HL-60/S4 treated with retinoic acid at 250 ng/mL for 4 days and 3 days (cell line): ENCODE results near the gene TBC1D9.

Experiments used
- in situ Hi-C: fragments of 300-500 bp; cut with MboI; formaldehyde crosslinking; loops from 2 replicates; pipeline ENCODE4 v1.7.0; 2022; ENCODE audit warnings: low sequenced_read_pairs

Gene TBC1D9

DNA sequence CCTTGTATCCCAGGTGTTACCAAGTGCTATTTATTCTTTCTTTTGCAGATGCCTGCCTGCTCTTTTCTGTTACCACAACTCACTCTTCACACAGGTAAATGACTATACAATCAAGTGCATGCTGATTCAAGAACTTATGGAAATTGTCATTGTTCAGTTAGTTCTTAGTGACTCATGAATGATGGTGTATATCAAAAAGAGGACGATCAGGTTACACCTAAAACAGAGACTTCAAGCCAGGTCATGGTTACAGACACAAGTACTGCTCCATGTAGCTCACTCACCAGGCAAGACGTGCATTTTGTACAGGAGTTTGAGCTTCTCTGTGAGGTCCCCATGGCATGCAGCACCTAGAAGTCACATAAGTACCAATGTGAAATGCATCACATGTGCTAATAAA is 128.2 kb downstream of the TBC1D9 start:
- in situ Hi-C loops = no loop called here

DNA sequence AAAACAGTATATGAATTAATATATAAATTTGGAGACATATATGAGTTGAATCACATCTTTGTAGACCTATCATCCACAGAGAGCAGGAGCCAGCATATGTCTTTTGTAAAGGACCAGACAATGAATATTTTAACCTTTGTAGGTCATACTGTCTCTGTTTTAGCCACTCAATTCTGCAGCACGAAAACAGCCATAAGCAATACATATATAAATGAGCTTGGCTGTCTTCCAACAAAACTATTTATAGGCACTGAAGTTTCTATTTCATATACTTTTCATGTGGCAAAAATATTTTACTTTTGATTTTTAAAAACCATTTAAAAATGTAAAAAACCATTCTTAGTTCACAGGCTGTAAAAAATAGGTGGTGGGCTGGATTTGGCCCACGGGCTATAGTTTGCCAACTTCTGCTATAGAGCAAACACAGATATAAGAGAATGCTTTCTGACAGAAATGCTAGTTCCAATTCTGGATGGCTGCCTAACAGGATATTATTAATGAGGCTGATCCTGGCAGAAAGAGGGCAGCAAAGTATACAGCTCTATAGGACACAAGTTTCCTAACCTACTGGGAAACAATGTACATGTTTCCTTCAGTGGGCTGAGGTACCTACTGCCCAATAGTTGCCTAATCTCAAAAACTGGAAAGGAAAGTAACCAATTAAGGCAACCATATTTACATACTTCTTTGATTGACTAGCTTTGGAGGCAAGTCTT is 129.4 kb downstream of the TBC1D9 start:
- in situ Hi-C loops = no loop called here

DNA sequence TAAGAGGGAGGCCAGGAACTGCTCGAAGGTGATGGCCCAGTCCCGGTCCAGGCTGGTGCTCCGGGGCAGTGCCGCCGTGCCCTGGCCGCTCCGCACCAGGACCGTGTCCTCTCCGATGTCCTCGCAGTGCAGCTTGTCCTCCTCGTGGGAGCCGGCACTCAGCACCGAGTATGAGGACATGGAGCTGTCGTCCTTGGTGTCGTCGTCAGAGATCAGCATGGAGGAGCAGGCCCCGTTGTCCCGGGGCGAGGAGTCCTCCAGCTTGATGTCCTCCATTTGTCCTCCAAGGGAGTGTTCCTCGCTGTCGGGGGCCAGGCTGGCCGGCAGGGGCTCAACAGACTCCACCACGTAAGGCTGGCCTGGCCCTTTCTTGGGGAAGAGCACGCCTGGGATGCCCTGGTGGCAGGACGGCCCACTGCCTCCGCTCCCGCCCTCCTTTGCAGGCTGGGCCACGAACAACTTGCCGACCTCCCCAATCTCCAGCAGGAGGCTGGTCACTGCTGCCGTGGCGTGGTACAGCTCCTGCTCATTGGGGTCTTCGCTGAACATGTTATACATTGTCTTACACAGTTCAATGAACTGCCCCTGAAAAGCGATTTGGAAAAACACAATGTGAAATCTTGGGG is 133.7 kb downstream of the TBC1D9 start:
- in situ Hi-C loops = no loop called here

DNA sequence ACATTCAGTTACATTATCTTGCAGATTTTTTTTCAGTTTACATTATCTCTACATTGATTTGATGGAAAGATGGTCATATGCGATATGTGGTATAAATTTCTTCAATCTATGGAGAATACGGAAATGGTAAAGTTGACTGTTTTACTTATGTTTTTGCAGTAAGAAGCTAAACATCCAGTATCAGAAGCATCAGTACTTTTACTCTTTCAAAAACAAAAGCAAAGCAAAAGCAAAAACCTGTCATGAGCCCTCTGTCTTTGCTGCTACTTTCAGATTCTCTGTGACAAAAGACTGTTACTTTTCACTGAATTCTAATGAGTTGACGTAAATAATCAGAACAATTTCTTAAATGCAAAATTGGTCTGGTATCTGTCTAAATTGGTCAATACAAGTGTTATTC is 135.0 kb downstream of the TBC1D9 start:
- in situ Hi-C loops = no loop called here

DNA sequence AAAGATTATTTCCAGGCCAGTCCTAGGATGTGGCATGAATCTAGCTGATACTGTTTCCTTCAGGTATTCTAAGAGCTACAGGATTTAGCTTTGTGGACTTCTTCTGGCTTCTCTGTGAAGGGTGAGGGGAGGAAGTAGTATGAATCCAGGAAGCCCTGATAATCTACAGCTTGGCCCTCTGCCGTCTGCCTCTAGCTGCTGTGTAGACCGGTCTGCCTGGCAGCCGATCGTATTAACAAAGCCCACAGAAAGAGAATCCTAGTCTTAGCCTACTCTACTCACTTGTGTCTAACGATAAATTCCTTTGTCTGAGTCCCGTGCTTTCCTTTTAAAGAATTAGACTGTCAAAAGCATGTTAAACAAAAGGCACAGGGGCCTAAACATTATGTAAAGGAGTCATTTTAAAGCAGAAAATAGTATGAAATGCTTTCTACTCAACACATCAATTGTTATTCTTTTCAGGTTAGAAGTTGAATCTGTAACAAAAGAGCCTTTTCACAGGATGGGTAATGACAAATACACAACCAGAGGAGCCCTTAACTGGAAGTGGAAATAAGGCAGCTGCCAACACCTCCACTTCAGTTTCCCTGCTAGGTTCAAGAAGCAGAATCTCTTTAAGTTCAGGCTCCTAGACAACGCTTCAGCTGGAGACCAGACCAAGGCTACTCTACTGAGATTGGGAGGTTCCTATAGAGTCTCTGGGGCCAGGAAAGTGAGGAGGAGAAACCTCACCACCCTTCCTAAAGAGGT is 138.5 kb downstream of the TBC1D9 start:
- in situ Hi-C loops = no loop called here

DNA sequence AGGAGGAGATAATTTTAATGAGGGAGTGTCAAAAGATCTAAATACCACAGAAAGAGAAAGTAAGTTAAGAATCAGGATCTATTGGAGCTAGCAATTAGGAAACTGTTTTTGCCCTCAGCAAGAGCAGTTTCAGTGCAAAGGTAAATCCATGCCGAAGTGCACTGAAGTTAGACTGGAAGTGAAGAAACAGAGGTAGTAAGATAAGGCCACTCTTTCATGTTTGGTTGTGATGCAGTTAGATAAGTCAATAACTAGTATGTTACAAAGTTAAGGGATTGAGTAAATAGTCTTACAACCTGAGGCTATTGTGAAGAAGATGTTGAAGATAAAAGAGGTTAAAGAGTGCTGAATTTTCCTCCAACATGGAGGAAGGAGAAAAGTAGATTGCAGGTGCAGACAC is 140.7 kb downstream of the TBC1D9 start:
- in situ Hi-C loops = no loop called here

DNA sequence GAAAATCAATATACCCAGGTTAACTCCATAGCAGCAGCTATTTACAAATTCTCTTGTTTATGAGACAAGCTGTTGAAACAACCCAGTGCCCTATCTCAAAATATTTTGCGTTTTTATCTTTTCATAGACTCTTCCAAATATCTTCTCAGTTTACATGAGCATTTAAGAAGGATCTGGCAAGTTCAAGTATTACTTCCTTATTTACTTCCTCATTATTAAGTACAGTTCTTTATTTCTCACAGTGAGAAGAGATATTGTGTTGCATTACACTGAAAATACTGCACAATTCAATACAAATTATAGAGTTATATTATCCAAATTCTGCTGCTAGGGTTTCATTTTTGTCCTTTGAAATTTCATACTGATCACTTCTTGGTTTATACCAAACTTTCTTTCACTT is 143.8 kb downstream of the TBC1D9 start:
- in situ Hi-C loops = no loop called here

DNA sequence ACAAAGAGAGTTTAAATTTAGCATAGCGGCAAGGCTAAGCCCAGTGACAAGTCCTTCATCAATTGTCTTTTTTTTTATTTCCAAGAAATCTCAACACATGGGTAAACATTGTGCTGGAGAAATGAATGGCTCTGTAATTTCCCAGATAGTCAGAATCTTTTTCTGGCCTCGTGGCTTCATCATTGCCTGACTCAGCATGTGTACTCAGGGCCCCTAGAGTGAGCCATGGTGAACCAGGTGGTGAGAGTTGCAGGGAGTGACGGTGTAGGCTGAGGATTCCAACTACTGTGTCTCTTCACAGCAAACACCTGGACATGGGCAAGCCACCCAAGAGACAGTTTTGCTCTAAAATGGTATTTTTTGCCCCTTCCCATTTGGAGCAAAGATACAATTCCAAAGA is 144.3 kb downstream of the TBC1D9 start:
- in situ Hi-C loops = no loop called here

DNA sequence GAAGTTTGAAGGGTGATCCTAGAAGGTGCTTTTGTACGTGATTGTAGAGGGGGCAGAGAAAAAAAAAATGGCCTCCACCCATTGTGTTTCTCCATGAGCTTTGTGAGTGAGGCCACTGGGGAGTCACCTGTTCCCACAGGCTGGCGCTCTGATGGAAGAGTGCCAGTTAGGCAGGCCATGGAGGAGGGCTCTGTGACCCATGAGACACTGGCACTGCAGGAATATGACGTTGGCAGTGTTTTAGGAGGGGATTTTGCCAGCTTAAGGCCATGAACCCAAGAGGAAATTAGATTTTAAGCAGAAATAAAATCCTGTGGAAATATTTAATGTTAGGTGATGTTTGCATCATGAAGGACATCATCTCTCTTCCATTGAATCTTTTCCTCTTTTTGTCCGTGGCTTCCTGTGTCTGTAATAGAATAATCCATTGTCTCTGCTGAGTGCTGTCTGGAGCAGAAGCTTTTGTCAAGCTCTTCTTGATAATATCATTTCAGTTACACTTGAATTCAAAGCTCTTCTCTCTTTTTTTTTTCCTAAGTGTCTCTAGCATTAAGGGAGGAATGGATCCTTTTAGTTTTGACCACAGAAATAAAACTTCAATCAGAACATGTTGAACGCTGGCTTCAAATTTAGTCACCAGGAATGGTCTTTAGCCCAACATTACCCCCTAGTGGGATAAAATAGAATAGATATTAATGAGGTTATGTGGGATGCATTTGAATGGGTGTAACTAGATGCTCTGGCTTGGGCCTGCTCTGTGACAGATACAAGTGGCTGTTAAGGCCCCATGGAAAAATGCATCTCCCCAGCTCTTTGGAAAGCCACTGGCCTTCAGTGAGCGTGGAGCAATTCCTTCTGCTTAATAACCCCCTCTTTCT is 146.4 kb downstream of the TBC1D9 start:
- in situ Hi-C loops = no loop called here

DNA sequence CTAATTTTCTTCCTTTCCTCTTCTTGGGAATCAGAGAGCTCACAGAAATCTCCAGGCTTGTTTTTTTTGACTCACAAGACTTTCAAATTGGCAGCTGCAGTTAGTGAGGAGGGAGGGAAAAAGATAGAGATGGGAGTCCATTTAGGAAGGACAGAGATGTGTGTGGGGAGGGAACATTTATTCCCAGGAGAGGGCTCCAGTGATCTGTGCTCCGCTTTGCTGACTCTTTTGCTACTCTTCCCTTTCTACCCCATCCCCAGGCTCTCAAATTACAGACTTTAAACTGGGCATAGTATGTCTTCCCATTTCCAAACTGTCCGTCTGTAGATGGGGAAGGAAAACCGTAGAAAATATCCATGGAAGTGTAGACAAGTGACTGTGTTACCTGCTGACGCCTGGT is 148.3 kb downstream of the TBC1D9 start:
- in situ Hi-C loops = no loop called here

DNA sequence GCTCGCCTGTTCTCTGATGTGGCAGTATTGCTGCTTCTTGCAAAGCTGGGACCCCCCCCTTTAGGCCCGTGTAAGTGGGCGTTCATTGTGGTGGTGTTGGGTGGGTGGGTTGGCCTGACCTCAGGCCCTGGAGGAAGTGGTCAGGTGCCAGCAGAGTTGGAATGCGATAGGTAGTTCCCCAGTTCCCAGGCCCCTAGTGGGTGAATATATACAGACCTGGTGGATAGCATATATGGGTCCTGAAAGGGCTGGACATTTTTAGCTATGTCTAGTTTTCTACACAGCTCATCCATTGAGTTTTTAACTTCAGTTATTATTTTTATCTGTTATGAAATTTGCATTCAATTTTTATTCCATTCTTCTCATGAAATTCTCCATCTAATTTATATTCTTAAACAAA is 151.6 kb downstream of the TBC1D9 start:
- in situ Hi-C loops = no loop called here

DNA sequence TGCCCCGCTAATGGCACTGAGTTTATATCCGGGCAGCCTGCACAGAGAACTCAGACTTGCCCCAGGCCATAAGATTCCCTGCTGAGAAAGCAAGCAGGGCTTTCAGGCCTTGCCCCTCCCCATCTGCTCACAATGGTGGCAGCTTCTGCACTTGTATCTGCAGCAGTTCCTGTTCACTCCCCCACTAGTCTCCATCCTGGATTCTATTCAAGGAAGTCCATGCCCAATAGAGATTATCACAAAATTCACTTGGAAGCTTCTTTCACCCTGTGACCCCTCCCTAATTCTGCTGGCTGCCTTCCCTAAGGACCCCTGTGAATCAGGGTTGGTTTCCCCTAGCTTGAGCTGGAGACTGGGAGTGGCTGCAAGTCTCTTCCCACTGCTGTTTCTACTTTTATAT is 152.9 kb downstream of the TBC1D9 start:
- in situ Hi-C loops = no loop called here

DNA sequence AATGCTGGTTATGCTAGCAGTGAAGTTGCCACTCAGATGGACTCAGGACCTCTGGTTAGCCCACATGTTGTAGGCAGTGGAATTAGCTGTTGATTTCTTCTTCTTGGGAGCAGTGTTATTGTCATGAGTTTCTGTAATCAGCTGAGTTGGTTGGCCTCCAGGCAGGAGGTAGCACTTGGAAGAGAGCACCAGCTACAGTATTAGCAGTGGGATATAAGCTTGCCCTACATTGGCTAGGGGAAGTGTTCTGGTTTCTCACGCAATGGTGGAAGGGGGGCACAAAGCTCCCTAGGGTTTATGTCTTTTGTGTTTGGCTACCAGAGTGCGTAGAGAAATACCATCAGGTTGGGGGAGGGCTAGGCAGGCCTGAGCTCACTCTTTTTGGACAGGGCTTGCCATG is 153.5 kb downstream of the TBC1D9 start:
- in situ Hi-C loops = no loop called here

DNA sequence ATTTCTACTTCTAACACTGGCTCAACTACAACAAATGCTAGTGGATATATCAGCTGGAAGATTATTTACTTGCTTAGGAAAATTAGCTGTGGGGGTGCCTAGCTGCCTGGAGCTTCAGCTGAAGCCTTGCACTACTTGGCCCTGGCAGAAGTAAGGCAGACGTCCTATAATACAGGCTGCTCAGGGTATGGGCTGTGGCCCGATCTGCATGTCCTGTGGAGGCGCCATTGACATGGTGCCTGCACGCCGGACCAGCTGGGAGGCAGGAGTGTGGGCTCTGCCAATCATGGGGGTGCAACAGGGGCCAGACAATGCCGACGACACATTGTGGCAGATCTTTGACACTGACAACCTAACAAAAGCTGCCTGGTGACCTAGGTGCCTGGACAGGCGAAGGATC is 155.8 kb downstream of the TBC1D9 start:
- in situ Hi-C loops = no loop called here

DNA sequence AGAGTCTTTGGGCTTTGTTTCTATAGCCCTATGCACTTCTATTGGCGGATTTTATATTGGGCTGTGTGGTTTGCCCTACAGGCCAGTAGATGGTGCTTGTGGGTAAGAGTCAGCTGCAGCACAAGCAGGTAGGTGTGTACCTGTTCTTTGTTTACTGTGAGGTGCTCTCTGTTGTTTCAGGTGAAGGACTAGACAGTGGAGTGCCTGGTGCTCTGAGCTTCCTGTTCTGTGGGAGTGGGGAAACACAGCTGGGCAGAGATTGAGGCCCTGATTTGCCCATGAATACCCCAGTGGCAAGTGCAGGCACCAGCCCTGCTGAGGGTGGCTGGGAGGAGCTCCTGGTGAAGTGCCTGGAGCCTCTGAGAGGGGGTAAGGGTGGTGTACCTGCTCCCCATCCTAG is 161.1 kb downstream of the TBC1D9 start:
- in situ Hi-C loops = no loop called here

DNA sequence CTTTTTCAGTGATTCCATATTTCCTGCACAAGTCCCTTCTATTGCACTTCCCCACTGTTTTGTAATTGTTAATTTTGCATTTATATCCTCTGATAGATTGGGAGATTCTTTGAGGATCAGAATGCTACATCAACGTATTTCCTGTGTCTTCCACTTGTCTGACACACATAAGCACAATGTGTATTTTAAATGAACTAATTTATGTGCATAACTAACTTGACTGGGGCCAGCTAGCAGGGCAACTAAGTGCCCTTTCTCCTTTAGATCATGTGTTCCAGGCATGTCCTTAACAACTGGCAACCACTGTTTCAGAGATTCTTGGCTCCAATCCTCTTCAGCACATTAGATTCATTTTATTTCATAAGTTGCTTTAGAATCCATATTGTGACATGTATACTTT is 171.7 kb downstream of the TBC1D9 start:
- in situ Hi-C loops = no loop called here

DNA sequence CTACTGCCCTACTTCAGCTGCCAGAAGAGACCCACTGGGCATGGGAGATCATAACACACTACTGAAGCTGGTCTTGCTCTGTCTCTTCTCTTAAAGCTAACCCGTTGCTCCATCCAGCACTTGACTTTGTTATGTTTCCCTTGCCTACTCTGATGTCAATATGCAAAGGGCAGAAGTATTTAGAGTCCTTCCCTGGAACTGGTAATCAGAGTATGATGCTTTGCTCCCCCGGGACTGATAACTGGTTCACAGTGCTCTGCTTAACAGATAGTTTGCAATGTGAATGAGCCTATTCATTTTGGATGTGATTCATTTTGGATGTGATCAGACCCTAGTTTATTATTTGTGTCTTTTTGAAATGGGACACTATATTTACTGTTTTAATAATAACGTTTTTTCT is 175.1 kb downstream of the TBC1D9 start:
- in situ Hi-C loops = no loop called here

DNA sequence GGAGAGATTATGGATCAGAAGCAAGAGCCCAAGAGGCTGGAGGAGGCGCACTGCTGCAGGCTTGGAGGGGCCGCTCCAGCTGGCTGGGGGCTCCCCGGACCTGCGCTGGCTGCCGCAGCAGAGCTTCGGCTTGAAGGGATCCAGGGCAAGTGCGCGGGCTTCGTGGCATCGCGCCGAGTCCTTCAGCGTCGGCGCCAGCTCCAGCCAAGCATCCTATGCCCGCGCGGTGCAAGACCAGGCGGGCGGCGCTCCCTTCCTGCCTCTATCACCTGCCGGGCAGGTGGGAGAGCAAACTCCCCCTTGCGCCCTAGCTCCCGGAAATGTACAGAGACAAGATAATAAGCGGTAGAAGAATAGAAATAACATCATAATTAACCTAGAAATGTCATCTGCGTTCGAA is 176.9 kb downstream of the TBC1D9 start:
- in situ Hi-C loops = no loop called here

DNA sequence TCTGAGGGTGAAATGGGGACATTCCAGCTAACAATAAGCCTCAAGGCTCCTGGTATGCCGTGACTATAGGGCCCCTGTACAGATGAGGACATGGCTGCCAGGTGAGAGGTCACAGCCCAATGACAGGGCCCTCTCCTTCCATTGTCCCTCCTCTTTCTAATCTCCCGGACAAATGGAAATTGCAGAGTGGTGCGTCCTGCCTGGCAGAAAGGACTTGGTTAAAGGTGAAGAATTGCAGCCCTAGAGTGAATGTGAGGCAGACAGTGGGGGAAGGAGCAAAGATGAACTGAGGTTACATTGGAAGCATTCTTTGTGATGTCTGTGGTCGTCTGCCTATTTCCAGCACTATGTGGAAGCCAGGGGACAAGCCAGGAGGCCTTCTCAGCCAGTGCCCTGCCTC is 180.7 kb downstream of the TBC1D9 start:
- in situ Hi-C loops = no loop called here

DNA sequence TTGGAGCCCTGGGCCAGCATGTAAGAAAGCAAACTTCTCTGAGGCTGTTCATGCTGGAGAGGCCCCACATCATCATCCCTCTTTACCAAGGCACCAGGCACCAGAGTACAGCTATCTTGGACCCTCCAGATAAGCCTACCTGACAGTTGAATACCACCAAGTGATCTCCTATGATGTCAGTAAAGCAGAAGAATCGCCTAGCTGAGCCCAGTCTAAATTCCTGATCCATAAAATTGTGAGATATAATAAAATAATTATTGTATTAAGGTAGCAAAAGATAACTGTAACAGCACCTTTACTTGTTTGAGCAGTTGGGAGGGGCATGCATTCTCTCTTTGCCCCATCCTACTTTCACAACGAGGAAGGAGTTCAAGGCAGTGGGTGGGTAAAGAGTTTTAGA is 184.6 kb downstream of the TBC1D9 start:
- in situ Hi-C loops = no loop called here
